Right lobe of liver (tissue), 6 donors: ENCODE measurements around the gene MTMR10. TPM values are rescaled to one million over a fixed set of nuclear protein-coding genes. Genes with fewer than 3 reads are reported as not detected.

Experiments used
- ATAC-seq, 4 donors: fragments of 200-7000 bp; cut with Tn5 transposase; one replicate each; pipeline ENCODE4 v1.9.1; 2020; ENCODE audit warnings: mild to moderate bottlenecking in 4 of 4, moderate library complexity in 4 of 4
- DNase-seq, 3 donors: peaks; one replicate each; pipeline ENCODE4 v3.0.0-alpha.2; 2020
- H3K27ac ChIP-seq, 3 donors: fragments of 200-600 bp; one replicate each; pipeline ENCODE4 v1.8.0; 2022
- H3K27me3 ChIP-seq, 2 donors: fragments of 200-600 bp; one replicate each; pipeline ENCODE4 v1.8.0; 2022
- H3K36me3 ChIP-seq, 4 donors: fragments of 200-600 bp; sonication (generic) in 1 of 4; one replicate each; pipeline versions ENCODE4 v1.5.1 to v1.8.0; 2017 to 2022; ENCODE audit warnings: control low read depth in 1 of 4
- H3K4me1 ChIP-seq, 4 donors: fragments of 200-600 bp; sonication (generic) in 1 of 4; one replicate each; pipeline versions ENCODE4 v1.5.1 to v1.8.0; 2017 to 2022; ENCODE audit warnings: control low read depth in 1 of 4
- H3K4me3 ChIP-seq, 3 donors: fragments of 200-600 bp; one replicate each; pipeline ENCODE4 v1.8.0; 2022
- H3K9me3 ChIP-seq, 4 donors: fragments of 200-600 bp; sonication (generic) in 1 of 4; one replicate each; pipeline versions ENCODE4 v1.5.1 to v1.8.0; 2017 to 2022; ENCODE audit warnings: control low read depth in 1 of 4
- CTCF ChIP-seq, 4 donors: fragments of 200-600 bp in 3 of 4; fragments of 450-650 bp in 1 of 4; IDR thresholded peaks; one replicate each; pipeline versions ENCODE4 v1.5.1 to v1.8.0; 2016 to 2022; ENCODE audit warnings: antibody characterized with exemption in 4 of 4, mild to moderate bottlenecking in 2 of 4
- POLR2A ChIP-seq: fragments of 450-650 bp; IDR thresholded peaks from one replicate; pipeline ENCODE4 v1.6.1; 2017; ENCODE audit warnings: antibody characterized with exemption, mild to moderate bottlenecking
- WGBS: methylation state at CpG from one replicate; pipeline ENCODE4 v1.1.6; 2018; ENCODE audit warnings: low coverage, low lambda C conversion rate; ENCODE audit not compliant: insufficient coverage; ENCODE audit errors: missing lambda C conversion rate; 5-methylcytosine and 5-hydroxymethylcytosine counted together
- intact Hi-C, 2 donors: fragments of 100-400 bp; cut with DNase I; formaldehyde crosslinking; loops; one replicate each; pipeline versions ENCODE4 v1.11.2 to v1.14.1; 2022
- total RNA-seq, 6 experiments: library from RNA; depleted of rRNA in 2 of 6; stranded (reverse); fragments of >200 nt in 2 of 6; fragmentation: NEBNext Ultra II Directional in 3 of 6; extraction: Animal tissue kit (Norgen Biotek cat#: 25700) in 3 of 6; gene quantifications; one replicate each; pipeline versions ENCODE4 v1.1.0 to v1.2.4, GENCODE V29; 2016 to 2023
- donor health status: DM: no; HTN: yes; CAD: no.
- donor health status: DM: no; HTN: no; CAD: no.
- donor health status: DM: no; HTN: no; CAD: no.
- donor health status: DM: no; HTN: yes; CAD: no.
- donor health status: DM: no; HTN: yes; CAD: no.

The MTMR10 gene
- total RNA-seq, 6 experiments from 2014 or later = 16.2 to 29.1 (median 22.3) TPM

- no peak overlapping the region for H3K4me3 ChIP-seq
- H3K36me3 ChIP-seq = peaks cover 0 to 70% (median 19%) of the 10 kb centered on the region in 4 donors
- intact Hi-C loops = loop anchor here in 1 of 2 donors (10.0 kb wide), 1 partner anchor 48 kb away; no protein-coding TSS in a partner anchor
- H3K27ac ChIP-seq = no peak overlapping the region
- 97% methylated on average over 3 of the region's 3 CpGs for WGBS
- DNase-seq (no peak), ATAC-seq (no peak)
- H3K4me1 ChIP-seq = peaks cover 0 to 1% (median 0%) of the 10 kb centered on the region in 4 donors
- H3K27me3 ChIP-seq = no peaks in the 10 kb centered on the region
- H3K9me3 ChIP-seq = no peaks in the 10 kb centered on the region
- TF ChIP-seq POLR2A (no peak), CTCF (IDR thresholded peaks at IDR 0.05) (no peak)
Observed at GRCh38 chr15:30962659-30963058, 28.8 kb downstream of the MTMR10 start.

- peaks cover 0 to 74% (median 20%) of the 10 kb centered on the region in 4 donors for H3K36me3 ChIP-seq
- intact Hi-C loops = loop anchor here in 1 of 2 donors (10.0 kb wide), 1 partner anchor 47 kb away; no protein-coding TSS in a partner anchor
- H3K4me3 ChIP-seq = no peak overlapping the region
- no peak overlapping the region for H3K27ac ChIP-seq
- H3K27me3 ChIP-seq = no peaks in the 10 kb centered on the region
- no peaks in the 10 kb centered on the region for H3K9me3 ChIP-seq
- no peak for TF ChIP-seq CTCF (IDR thresholded peaks at IDR 0.05)
- TF ChIP-seq POLR2A = no peak
- DNase-seq (no peak), ATAC-seq (no peak)
- H3K4me1 ChIP-seq = no peaks in the 10 kb centered on the region
Observed at GRCh38 chr15:30962079-30962478, 29.3 kb downstream of the MTMR10 start.

GRCh38 chr15:30958219-30958618, 33.2 kb downstream of the MTMR10 start:
- Histone ChIP-seq H3K27me3 (no peaks in the 10 kb centered on the region), H3K27ac (no peak overlapping the region), H3K36me3 (peaks cover 0 to 81% (median 30%) of the 10 kb centered on the region in 4 donors), H3K4me3 (no peak overlapping the region), H3K9me3 (no peaks in the 10 kb centered on the region), H3K4me1 (peaks cover 0 to 8% (median 0%) of the 10 kb centered on the region in 4 donors)
- TF ChIP-seq CTCF (IDR thresholded peaks at IDR 0.05) = no peak
- TF ChIP-seq POLR2A = no peak
- WGBS = 100% methylated on average over 3 of the region's 5 CpGs
- intact Hi-C loops = no loop called here
- DNase-seq (no peak), ATAC-seq (no peak)

- H3K27ac ChIP-seq = no peak overlapping the region
- WGBS = 66% methylated on average over 6 of the region's 6 CpGs
- DNase-seq (no peak), ATAC-seq (peak; percentile 26 to 48 (median 38))
- H3K4me3 ChIP-seq = no peak overlapping the region
- H3K9me3 ChIP-seq = no peaks in the 10 kb centered on the region
- peaks cover 0 to 8% (median 0%) of the 10 kb centered on the region in 4 donors for H3K4me1 ChIP-seq
- intact Hi-C loops = no loop called here
- TF ChIP-seq POLR2A (no peak), CTCF (IDR thresholded peaks at IDR 0.05) (no peak)
- H3K27me3 ChIP-seq = no peaks in the 10 kb centered on the region
- H3K36me3 ChIP-seq = peaks cover 0 to 96% (median 41%) of the 10 kb centered on the region in 4 donors
Observed at GRCh38 chr15:30956216-30957124, 35.0 kb downstream of the MTMR10 start.
